ENCODE data around the gene FSIP1. TPM values are rescaled to one million over a fixed set of nuclear protein-coding genes. Genes with fewer than 3 reads are reported as not detected.

Gene FSIP1
- total RNA-seq, 4 donors from 2014 or later: 1.9 to 8.6 (median 5.6) TPM; not detected in 1

DNA sequence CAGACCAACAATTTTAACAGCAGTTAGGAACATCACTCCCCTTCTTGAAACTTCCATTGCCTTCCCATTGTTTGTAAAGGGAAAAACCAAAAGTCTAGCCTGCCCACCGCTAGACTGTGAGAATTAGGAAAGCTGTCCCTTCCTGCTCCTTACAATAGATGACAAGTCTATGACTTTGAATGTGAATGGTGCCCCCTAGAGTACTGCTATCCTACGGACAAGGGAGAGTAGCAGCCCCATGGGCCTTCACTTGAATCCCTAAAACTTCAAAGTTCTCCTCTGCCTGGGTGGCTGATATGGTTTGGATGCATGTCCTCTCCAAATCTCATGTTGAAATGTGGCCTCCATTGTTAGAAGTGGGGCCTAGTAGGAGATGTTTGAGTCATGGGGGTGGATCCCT, 41.0 kb upstream of the FSIP1 start:
- intact Hi-C loops (cut with DNase I; ENCODE audit: low total_unique reads): no loop called here
- WGBS, 2 donors (ENCODE audit: low coverage in 1 of 2): 85% methylated on average over 2 of the region's 2 CpGs; no CpG with 5 or more reads in 1 of the 2 donors
- peaks cover 0 to 7% (median 0%) of the 10 kb centered on the region in 4 donors for H3K4me1 ChIP-seq
- no peak overlapping the region for H3K27ac ChIP-seq
- TF ChIP-seq POLR2A (IDR thresholded peaks at IDR 0.05): no peak
- TF ChIP-seq EP300 (IDR thresholded peaks at IDR 0.05; ENCODE audit: low read depth): no peak
- no peak for TF ChIP-seq POLR2AphosphoS5 (IDR thresholded peaks at IDR 0.05)
- TF ChIP-seq, protein P1, sequence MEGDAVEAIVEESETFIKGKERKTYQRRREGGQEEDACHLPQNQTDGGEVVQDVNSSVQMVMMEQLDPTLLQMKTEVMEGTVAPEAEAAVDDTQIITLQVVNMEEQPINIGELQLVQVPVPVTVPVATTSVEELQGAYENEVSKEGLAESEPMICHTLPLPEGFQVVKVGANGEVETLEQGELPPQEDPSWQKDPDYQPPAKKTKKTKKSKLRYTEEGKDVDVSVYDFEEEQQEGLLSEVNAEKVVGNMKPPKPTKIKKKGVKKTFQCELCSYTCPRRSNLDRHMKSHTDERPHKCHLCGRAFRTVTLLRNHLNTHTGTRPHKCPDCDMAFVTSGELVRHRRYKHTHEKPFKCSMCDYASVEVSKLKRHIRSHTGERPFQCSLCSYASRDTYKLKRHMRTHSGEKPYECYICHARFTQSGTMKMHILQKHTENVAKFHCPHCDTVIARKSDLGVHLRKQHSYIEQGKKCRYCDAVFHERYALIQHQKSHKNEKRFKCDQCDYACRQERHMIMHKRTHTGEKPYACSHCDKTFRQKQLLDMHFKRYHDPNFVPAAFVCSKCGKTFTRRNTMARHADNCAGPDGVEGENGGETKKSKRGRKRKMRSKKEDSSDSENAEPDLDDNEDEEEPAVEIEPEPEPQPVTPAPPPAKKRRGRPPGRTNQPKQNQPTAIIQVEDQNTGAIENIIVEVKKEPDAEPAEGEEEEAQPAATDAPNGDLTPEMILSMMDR (IDR thresholded peaks at IDR 0.05): no peak
- no peak overlapping the region for H3K4me3 ChIP-seq
- no peak for DNase-seq
- H3K36me3 ChIP-seq: no peaks in the 10 kb centered on the region
- no peaks in the 10 kb centered on the region for H3K9me3 ChIP-seq
- H3K27me3 ChIP-seq: no peaks in the 10 kb centered on the region
- in situ Hi-C loops (cut with MboI; ENCODE audit: low pct_ligation_motif_present in 1 of 4, low pct_unique_long_range_greater_than_20kb in 1 of 4, low sequenced_read_pairs in 3 of 4): no loop called here

DNA sequence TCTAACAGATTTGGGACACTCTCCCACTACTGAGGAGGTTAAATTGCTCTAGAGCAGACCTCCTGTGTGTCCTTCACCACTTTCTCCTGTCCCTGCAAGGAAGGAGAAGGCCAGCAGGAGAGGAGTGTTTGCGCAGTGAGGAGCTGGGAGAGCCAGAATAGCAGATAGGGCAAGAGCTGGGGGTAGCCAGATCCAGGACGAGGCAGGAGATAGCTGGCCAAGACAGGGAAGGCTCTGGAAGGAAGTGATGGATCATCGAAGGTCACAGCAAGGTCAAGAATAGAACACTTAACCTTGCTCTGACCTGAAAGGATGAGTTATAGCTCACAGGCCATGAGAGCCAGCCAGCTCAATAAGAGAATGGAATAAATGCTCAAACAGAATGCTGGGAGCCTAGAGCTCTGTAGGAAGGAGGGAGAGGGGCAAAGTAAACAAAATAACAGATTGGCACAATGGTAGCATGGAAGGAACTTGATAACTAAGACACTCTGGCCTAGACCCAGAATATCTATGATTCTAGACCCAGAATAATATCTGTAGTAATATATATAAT, 37.5 kb upstream of the FSIP1 start:
- in situ Hi-C loops (cut with MboI; ENCODE audit: low pct_ligation_motif_present in 1 of 4, low pct_unique_long_range_greater_than_20kb in 1 of 4, low sequenced_read_pairs in 3 of 4): no loop called here
- no peaks in the 10 kb centered on the region for H3K9me3 ChIP-seq
- intact Hi-C loops (cut with DNase I; ENCODE audit: low total_unique reads): no loop called here
- 0 to 48% methylated on average over 1 to 3 of the region's 3 CpGs for WGBS, 2 donors (ENCODE audit: low coverage in 1 of 2)
- H3K4me1 ChIP-seq: no peaks in the 10 kb centered on the region
- no peak overlapping the region for H3K4me3 ChIP-seq
- H3K36me3 ChIP-seq: no peaks in the 10 kb centered on the region
- no peaks in the 10 kb centered on the region for H3K27me3 ChIP-seq
- TF ChIP-seq, protein P1 (IDR thresholded peaks at IDR 0.05): no peak
- TF ChIP-seq EP300 (IDR thresholded peaks at IDR 0.05; ENCODE audit: low read depth) (no peak), POLR2A (IDR thresholded peaks at IDR 0.05) (no peak), POLR2AphosphoS5 (IDR thresholded peaks at IDR 0.05) (no peak)
- no peak for DNase-seq
- no peak overlapping the region for H3K27ac ChIP-seq

DNA sequence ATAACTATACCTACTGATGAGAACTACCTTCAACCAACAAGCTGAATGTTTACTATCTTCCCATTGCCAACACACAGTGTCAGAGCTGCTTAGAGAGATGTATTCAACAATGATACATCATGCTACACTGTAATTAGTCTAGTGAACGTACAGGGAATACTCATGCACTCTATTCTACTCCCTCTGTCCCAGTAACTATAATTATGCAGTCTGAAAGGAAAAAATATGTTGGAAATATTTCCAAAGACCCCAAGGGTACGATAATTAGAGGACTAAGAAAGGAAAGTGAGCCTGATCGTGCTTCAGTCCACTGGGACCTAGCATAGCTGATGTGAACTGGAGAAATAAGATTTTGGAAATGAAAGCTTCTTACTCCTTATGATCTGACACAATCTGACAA, 36.9 kb upstream of the FSIP1 start:
- in situ Hi-C loops (cut with MboI; ENCODE audit: low pct_ligation_motif_present in 1 of 4, low pct_unique_long_range_greater_than_20kb in 1 of 4, low sequenced_read_pairs in 3 of 4): no loop called here
- Histone ChIP-seq H3K27ac (no peak overlapping the region), H3K4me3 (no peak overlapping the region), H3K27me3 (no peaks in the 10 kb centered on the region), H3K36me3 (no peaks in the 10 kb centered on the region), H3K4me1 (no peaks in the 10 kb centered on the region), H3K9me3 (no peaks in the 10 kb centered on the region)
- DNase-seq: no peak
- intact Hi-C loops (cut with DNase I; ENCODE audit: low total_unique reads): no loop called here
- 80 to 83% methylated on average over 3 of the region's 3 CpGs for WGBS, 2 donors (ENCODE audit: low coverage in 1 of 2)
- TF ChIP-seq POLR2A (IDR thresholded peaks at IDR 0.05): no peak
- TF ChIP-seq, protein P1 (IDR thresholded peaks at IDR 0.05): no peak
- no peak for TF ChIP-seq EP300 (IDR thresholded peaks at IDR 0.05; ENCODE audit: low read depth)
- no peak for TF ChIP-seq POLR2AphosphoS5 (IDR thresholded peaks at IDR 0.05)

DNA sequence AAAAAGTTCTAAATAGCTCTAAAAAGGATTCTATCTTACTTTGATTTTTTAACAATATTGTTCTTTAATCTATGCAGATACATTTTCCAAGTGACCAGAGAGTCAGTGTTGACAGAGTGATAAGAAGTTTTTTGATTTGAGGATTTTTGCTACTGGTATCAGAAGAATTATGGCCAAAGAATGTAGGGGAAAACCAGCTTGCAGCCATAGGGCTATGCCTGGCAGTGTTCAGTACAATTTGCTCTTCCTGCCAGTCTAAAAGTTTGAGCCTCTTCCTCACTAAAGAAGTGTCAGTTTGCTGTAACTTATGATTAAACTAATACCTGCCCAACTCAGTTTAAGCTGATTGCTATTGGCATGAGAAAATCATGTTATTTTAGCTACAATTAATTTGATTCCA, 35.3 kb upstream of the FSIP1 start:
- H3K4me1 ChIP-seq: no peaks in the 10 kb centered on the region

More for the DNA sequence above, 35.3 kb upstream of the FSIP1 start:
- no peaks in the 10 kb centered on the region for H3K27me3 ChIP-seq
- DNase-seq: no peak
- H3K4me3 ChIP-seq: no peak overlapping the region
- no peaks in the 10 kb centered on the region for H3K9me3 ChIP-seq
- TF ChIP-seq POLR2A (IDR thresholded peaks at IDR 0.05) (no peak), POLR2AphosphoS5 (IDR thresholded peaks at IDR 0.05) (no peak), EP300 (IDR thresholded peaks at IDR 0.05; ENCODE audit: low read depth) (no peak)
- TF ChIP-seq, protein P1 (IDR thresholded peaks at IDR 0.05): no peak
- no peaks in the 10 kb centered on the region for H3K36me3 ChIP-seq
- in situ Hi-C loops (cut with MboI; ENCODE audit: low pct_ligation_motif_present in 1 of 4, low pct_unique_long_range_greater_than_20kb in 1 of 4, low sequenced_read_pairs in 3 of 4): no loop called here
- intact Hi-C loops (cut with DNase I; ENCODE audit: low total_unique reads): no loop called here
- no peak overlapping the region for H3K27ac ChIP-seq
